HG02642 (cell line): ENCODE data around the gene DHCR7.

ENCODE experiments used
- ATAC-seq: cut with Tn5 transposase; IDR thresholded peaks from one replicate; pipeline ENCODE4 v1.9.1; 2021; ENCODE audit warnings: mild to moderate bottlenecking; ENCODE audit not compliant: unreplicated experiment, poor library complexity

DHCR7 gene

DNA sequence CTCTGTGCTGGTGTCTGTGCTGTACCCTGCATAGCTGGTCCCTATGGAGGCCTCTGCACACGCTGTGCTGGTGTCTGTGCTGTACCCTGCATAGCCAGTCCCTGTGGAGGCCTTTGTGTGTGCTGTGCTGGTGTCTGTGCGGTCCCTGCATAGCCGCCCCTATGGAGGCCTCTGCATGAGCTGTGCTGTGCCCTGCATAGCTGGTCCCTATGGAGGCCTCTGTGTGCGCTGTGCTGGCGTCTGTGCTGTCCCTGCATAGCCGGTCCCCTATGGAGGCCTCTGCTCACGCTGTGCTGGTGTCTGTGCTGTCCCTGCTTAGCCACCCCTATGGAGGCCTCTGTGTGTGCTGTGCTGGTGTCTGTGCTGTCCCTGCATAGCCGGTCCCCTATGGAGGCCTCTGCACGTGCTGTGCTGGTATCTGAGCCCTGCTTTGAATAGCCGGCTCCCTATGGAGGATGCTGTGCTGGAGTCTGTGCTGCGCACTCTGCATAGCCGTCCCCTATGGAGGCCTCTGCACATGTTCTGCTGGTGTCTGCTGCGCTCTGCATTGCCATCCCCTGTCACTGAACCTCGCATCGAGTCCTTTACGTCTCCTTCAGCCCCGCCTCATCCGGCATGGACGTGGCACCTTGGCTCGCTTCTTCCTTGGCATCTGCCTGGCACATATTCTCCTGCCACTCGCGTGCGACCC lies 11.0 kb upstream of the DHCR7 start:
- ATAC-seq = no peak

GRCh38 chr11:71458146-71459070 lies 10.2 kb upstream of the DHCR7 start:
- ATAC-seq = no peak

- no peak for ATAC-seq
These were observed 8.6 kb upstream of the DHCR7 start for GRCh38 chr11:71456831-71457230.

DNA sequence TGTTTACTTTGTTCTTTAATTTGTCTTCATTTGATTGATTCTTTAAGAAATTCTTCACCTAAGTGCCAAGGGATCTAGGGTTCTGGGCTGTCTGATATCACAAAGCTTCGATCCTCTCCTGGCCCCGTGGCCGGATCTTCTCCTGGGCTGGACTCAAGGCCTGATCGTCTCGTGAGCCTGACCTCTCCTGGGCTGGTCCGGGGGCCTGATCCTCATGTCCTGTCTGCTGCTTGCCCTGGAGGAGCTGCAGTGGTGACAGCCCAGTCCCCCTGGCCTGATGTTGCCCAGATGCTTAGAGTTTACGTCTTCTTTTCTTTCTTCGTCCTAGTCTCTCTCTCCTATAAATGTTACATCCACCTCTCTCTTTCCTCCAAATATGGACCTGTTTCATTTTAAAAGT lies 8.1 kb upstream of the DHCR7 start:
- no peak for ATAC-seq

- ATAC-seq = no peak
These were observed 6.4 kb upstream of the DHCR7 start for GRCh38 chr11:71454470-71455113.

- ATAC-seq = no peak
These were observed 5.7 kb upstream of the DHCR7 start for GRCh38 chr11:71453918-71454304.

- ATAC-seq = peak; percentile 62
These were observed 5.1 kb upstream of the DHCR7 start, which contains the start of gene NADSYN1 for GRCh38 chr11:71453037-71453917. Gene NADSYN1, plus strand, starts transcription at chr11:71453203. Its CDS starts 94 bp downstream, at chr11:71453297.

GRCh38 chr11:71452199-71453036 lies 4.2 kb upstream of the DHCR7 start:
- ATAC-seq = no peak

GRCh38 chr11:71451596-71452198 lies 3.5 kb upstream of the DHCR7 start:
- no peak for ATAC-seq

- no peak for ATAC-seq
These were observed 2.7 kb upstream of the DHCR7 start for GRCh38 chr11:71450939-71451338.

GRCh38 chr11:71450507-71450906 lies 2.3 kb upstream of the DHCR7 start:
- ATAC-seq = no peak

- no peak for ATAC-seq
These were observed 1.4 kb upstream of the DHCR7 start for GRCh38 chr11:71449596-71449995.

DNA sequence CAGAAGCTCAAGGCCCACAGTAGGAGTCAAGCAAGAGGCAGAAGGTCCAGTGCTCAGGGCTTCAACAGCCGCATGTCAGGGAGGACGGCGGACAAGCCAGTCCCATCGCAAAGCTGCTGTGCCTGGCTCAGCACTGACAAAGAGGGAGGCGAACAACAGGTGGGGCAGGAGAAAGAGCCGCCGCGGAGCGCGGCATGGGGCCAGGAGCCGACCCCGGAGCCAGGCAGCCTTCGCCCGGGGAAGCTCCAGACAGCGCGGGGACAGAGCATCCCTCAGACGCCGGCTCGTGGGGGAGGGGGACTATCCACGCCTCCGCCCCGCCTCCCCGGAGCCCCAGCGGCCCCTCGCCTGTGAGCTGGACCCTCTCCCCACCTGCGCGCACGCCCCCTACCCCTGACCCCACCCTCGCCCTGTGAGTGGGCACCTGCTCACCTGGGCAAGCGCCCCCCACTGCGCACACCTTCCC lies 369 bp downstream of the DHCR7 start:
- ATAC-seq = peak; percentile 23

GRCh38 chr11:71446942-71447688 lies 1.1 kb downstream of the DHCR7 start:
- ATAC-seq = no peak

DNA sequence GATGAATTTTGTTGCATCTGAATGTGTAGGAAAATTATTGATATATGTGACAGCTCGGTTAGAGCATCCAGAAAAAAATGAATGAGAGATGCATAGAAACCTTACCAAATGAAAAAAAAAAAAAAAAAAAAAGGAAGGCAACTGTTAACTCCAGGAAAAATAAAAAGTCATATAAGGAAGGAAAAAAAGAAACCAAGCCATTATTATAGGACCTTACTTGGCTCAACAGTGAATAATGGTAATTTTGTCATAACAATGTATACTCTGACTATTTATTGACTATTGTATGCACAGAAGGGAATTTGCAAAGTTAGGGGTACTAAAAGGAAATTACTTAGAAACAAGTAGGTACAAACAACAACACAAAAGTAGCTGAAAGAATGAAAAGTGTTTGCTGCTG lies 2.0 kb downstream of the DHCR7 start:
- no peak for ATAC-seq

GRCh38 chr11:71444811-71445210 lies 3.4 kb downstream of the DHCR7 start:
- no peak for ATAC-seq

GRCh38 chr11:71443736-71444445 lies 4.3 kb downstream of the DHCR7 start:
- ATAC-seq = no peak
